ENCODE measurements around the gene PSMB11.

PSMB11 gene

DNA sequence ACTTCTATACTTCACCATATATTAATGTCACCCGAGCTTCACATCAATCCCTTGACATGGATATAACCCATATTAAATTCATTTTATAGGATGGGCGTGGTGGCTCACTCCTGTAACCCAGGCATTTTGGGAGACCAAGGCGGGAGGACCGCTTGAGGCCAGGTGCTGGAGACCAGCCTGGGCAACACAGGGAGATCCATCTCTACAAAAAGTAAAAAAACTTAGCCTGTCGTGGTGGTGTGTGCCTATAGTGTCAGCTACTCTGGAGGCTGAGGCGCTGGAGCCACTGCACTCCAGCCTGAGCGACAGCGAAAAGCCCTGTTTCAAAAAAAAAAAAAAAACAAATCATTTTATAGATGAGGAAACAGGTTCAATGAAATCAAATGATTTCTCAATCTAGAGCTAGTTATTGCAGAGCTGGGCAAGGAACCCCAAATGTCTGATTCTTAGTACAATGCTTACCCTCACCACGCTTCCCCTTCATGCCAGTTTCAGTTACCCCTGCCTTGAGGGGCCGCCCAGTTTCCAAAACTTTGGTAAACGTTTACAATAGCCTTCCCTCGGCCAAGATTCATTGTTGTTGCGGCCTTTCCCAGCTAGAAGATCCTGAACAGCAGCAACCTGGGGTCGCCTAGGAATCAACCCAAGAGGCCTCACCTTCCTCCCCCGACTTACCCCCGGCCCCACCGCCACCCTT is 8.1 kb upstream of the PSMB11 start:
- Histone ChIP-seq H3K27me3 (ENCODE audit: insufficient read depth, low read length) (no peaks in the 10 kb centered on the region), H3K36me3 (ENCODE audit: insufficient read depth, low read depth, low read length) (peaks cover 41% of the 10 kb centered on the region), H3K4me1 (ENCODE audit: insufficient read depth, low read length) (peaks cover 5% of the 10 kb centered on the region; the same call in 1 of the 2 replicates), H3K9ac (ENCODE audit: low read depth, low read length) (peak overlapping the region; percentile 99), H3K4me3 (ENCODE audit: low read length) (peak overlapping the region; percentile 80), H3K9me3 (ENCODE audit: insufficient read depth, low read depth, low read length) (no peaks in the 10 kb centered on the region), H3K27ac (ENCODE audit: low read length) (peak overlapping the region; percentile 95)

DNA sequence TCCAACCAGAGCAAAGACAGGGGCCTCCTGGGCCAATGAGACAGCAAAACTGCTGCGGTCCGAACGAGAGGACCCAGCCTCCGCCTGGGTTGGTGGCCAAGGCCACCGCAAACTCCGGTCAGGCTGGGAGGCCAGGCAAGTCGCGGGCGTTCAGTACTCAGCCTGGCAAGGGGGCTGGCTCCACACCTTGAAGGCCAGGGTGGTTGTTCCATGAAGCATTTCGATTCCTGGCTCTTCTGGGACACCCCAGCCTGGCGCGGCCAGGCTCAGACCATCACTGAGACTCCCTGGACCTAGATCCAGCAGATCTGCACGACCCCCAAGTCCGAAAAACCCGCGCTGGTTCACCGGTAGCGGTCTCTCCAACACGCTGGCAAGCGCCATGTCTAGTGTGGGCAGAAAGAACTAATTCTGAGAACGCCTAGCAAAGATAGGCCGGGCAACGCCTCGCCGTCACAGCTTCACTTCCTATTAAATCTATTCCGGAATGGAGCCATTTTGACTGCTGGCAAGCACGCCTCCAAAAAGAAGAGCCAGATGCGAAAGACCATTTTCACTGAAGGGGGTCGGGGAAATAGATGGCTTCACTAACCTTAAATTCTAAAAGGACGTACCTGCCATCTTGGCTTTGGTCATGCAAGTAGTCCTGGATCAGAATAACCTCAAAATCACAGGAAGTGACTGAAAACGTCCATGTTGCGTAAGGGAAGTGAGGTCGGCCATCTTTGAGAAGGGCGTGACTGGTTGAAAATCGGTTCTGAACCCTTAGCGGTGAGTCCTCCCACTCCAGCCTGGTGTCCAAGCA is 7.3 kb upstream of the PSMB11 start, which contains the start of gene PSMB5:
Gene PSMB5, minus strand, starts transcription at position 403 of the 805 bp plus-strand sequence. Its CDS starts 19 bp downstream, at position 384.
- peak within 1 kb of the TSS; percentile 80 for H3K4me3 ChIP-seq (ENCODE audit: low read length)
- no peaks in the 10 kb centered on the region for H3K9me3 ChIP-seq (ENCODE audit: insufficient read depth, low read depth, low read length)
- H3K27me3 ChIP-seq (ENCODE audit: insufficient read depth, low read length), result no peaks in the 10 kb centered on the region
- peaks cover 35% of the 10 kb centered on the region for H3K36me3 ChIP-seq (ENCODE audit: insufficient read depth, low read depth, low read length)
- H3K4me1 ChIP-seq (ENCODE audit: insufficient read depth, low read length), result peaks cover 5% of the 10 kb centered on the region; the same call in 1 of the 2 replicates
- peak within 1 kb of the TSS; percentile 99 for H3K9ac ChIP-seq (ENCODE audit: low read depth, low read length)
- peak within 1 kb of the TSS; percentile 95 for H3K27ac ChIP-seq (ENCODE audit: low read length)

DNA sequence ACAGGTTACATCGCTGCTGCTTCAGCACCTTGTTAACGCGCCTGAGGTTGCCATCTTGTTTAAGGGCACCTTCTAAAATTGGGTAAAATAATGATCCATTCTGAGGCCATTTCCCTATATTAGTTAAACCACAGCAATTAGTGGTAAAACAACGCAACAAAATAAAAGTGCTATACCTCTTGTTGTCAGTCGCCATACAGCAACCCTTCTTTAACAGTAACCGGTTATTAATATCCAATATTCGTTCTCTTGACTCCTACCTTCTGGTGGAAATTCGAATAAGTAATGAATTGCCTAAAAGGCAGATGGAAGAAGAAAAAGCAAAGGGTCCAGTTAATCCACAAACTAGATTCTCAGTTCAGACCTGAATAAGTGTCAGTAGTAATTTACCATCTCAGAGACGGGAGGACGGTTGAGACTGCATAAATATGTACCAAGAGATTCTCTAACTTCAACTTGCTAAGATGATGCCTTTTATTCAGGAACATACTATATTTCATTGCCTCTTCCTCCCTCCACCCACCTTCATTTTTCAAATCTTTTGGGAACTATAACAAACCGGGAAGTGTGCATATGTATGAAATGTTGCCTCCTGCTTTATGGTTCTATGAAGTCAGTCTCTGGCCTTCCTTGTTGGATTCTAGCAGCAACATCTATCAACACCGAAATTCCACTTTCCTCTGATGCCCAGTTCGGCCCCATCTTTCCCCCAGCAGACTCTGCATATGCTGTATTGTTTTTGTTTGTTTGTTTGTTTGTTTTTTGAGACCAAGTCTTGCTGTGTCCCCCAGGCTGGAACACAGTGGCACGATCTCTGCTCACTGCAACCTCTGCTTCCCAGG is 6.5 kb upstream of the PSMB11 start:
- peaks cover 32% of the 10 kb centered on the region for H3K36me3 ChIP-seq (ENCODE audit: insufficient read depth, low read depth, low read length)
- H3K9ac ChIP-seq (ENCODE audit: low read depth, low read length), result peak overlapping the region; percentile 99; the same call in 1 of the 2 replicates

DNA sequence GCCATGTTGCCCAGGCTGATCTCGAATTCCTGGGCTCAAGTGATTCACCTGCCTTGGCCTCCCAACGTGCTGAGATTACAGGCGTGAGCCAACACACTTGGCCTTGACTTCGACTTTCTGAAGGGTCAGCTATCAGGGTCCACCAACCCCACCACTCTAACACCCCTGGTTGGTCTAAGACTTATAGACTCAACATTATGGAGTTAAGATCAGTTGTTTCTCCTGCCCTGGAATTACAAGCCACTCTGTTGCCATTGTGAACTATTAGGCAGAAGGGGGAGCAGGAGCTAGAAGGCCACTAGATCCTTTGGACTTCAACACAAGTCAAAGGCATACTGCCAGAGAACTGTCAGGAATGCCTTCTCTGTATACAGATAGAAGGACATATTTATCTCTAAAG is 1.9 kb upstream of the PSMB11 start:
- H3K9me3 ChIP-seq (ENCODE audit: insufficient read depth, low read depth, low read length), result no peaks in the 10 kb centered on the region
- peaks cover 5% of the 10 kb centered on the region; the same call in 1 of the 2 replicates for H3K4me1 ChIP-seq (ENCODE audit: insufficient read depth, low read length)
- H3K27me3 ChIP-seq (ENCODE audit: insufficient read depth, low read length), result no peaks in the 10 kb centered on the region
- H3K4me3 ChIP-seq (ENCODE audit: low read length), result no peak overlapping the region
- no peaks in the 10 kb centered on the region for H3K36me3 ChIP-seq (ENCODE audit: insufficient read depth, low read depth, low read length)
- no peak overlapping the region for H3K27ac ChIP-seq (ENCODE audit: low read length)
- no peak overlapping the region for H3K9ac ChIP-seq (ENCODE audit: low read depth, low read length)

More for the DNA sequence above, 6.5 kb upstream of the PSMB11 start:
- H3K4me3 ChIP-seq (ENCODE audit: low read length), result peak overlapping the region; percentile 80
- no peaks in the 10 kb centered on the region for H3K27me3 ChIP-seq (ENCODE audit: insufficient read depth, low read length)
- H3K9me3 ChIP-seq (ENCODE audit: insufficient read depth, low read depth, low read length), result no peaks in the 10 kb centered on the region
- H3K27ac ChIP-seq (ENCODE audit: low read length), result peak overlapping the region; percentile 95
- peaks cover 5% of the 10 kb centered on the region; the same call in 1 of the 2 replicates for H3K4me1 ChIP-seq (ENCODE audit: insufficient read depth, low read length)

DNA sequence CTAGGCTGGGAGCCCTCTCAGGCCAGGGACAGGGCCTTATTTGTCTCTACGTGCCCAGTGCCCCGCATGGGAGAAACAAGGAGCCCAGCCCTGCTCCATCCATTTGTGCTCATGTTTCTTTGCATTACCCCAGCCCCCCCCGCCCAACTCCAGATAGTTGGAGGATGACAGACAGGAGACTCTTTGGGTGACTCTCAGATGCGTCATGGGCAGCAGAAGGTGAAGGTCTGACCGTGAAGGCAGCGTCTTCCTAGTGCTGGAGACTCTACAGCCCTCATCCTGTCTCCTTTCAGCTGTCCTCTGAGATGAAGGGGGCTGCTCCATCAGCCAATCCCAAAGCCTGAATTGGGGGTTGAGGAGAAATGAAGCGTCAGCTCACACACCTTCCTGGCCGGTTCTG is 283 bp upstream of the PSMB11 start:
- Histone ChIP-seq H3K27me3 (ENCODE audit: insufficient read depth, low read length) (no peaks in the 10 kb centered on the region), H3K9ac (ENCODE audit: low read depth, low read length) (no peak overlapping the region), H3K9me3 (ENCODE audit: insufficient read depth, low read depth, low read length) (no peaks in the 10 kb centered on the region), H3K4me3 (ENCODE audit: low read length) (no peak overlapping the region), H3K4me1 (ENCODE audit: insufficient read depth, low read length) (no peaks in the 10 kb centered on the region), H3K36me3 (ENCODE audit: insufficient read depth, low read depth, low read length) (no peaks in the 10 kb centered on the region), H3K27ac (ENCODE audit: low read length) (no peak overlapping the region)

DNA sequence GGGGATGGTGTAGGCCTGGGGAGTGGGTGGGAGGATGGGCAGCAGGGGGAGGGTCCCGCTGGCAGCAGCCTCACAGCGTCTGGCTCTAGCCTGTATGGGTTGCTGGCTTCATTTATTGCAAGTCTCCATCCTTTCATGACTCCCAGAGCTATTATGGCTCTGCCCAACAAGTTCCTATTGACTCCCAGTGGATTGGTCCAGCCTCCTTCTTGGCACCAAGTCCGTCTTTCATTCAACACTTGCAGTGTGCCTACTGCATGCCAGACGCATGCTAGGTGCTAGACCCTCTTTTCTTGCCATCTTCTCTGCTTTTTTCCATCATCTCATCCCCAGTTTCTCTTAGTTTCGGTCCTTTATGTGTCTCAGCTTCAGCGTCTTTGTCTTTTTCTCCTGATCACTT is 1.1 kb downstream of the PSMB11 start:
- Histone ChIP-seq H3K27me3 (ENCODE audit: insufficient read depth, low read length) (no peaks in the 10 kb centered on the region), H3K9ac (ENCODE audit: low read depth, low read length) (no peak overlapping the region), H3K4me1 (ENCODE audit: insufficient read depth, low read length) (no peaks in the 10 kb centered on the region)

DNA sequence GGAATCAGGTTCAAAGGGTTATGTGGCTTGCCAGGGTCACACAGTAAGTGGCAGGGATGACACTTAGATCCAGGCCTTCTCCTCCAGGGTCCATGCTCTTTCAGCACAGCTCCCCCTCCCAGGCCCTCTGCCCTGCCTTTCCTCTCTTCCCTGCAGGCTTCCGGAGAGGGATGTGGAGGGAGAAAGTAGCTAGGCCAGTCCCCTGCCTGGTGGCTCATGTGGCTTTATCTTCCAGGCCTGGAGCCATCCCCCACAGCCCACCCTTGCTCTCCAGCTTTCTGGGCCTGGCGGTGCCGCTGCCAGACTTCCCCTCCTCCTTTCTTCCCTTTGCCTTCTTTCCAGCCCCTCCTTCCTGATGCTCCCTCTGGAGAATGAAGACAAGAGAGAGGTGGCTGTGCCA is 1.7 kb downstream of the PSMB11 start:
- no peaks in the 10 kb centered on the region for H3K27me3 ChIP-seq (ENCODE audit: insufficient read depth, low read length)

More for the DNA sequence above, 1.1 kb downstream of the PSMB11 start:
- H3K9me3 ChIP-seq (ENCODE audit: insufficient read depth, low read depth, low read length), result no peaks in the 10 kb centered on the region
- H3K36me3 ChIP-seq (ENCODE audit: insufficient read depth, low read depth, low read length), result no peaks in the 10 kb centered on the region
- H3K4me3 ChIP-seq (ENCODE audit: low read length), result no peak overlapping the region
- H3K27ac ChIP-seq (ENCODE audit: low read length), result no peak overlapping the region

DNA sequence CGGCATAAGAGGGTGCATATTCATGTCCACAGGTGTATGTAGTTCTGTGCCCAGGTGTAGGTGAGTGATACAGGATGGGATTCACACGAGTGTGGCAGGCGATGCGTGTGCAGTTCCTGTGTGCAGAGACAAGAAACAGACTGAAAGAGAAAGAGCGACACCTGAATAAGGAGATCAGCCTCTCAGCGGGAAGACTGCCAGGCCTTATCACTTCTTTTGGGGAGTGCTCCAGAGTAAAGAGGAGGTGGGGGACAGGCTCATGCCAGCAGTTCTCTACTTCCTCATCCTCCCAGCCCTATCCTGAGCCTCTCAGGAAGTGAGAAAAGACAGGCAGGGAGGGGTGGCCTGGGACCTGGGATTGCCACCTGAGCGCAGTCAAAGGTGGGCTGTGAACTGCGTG is 2.8 kb downstream of the PSMB11 start:
- Histone ChIP-seq H3K27ac (ENCODE audit: low read length) (no peak overlapping the region), H3K4me3 (ENCODE audit: low read length) (no peak overlapping the region), H3K27me3 (ENCODE audit: insufficient read depth, low read length) (no peaks in the 10 kb centered on the region), H3K9ac (ENCODE audit: low read depth, low read length) (no peak overlapping the region), H3K9me3 (ENCODE audit: insufficient read depth, low read depth, low read length) (no peaks in the 10 kb centered on the region), H3K4me1 (ENCODE audit: insufficient read depth, low read length) (no peaks in the 10 kb centered on the region), H3K36me3 (ENCODE audit: insufficient read depth, low read depth, low read length) (peaks cover 4% of the 10 kb centered on the region; the same call in 1 of the 2 replicates)

More for the DNA sequence above, 1.7 kb downstream of the PSMB11 start:
- Histone ChIP-seq H3K4me1 (ENCODE audit: insufficient read depth, low read length) (no peaks in the 10 kb centered on the region), H3K4me3 (ENCODE audit: low read length) (no peak overlapping the region), H3K9ac (ENCODE audit: low read depth, low read length) (no peak overlapping the region), H3K27ac (ENCODE audit: low read length) (no peak overlapping the region), H3K9me3 (ENCODE audit: insufficient read depth, low read depth, low read length) (no peaks in the 10 kb centered on the region), H3K36me3 (ENCODE audit: insufficient read depth, low read depth, low read length) (no peaks in the 10 kb centered on the region; the same call in 1 of the 2 replicates)

DNA sequence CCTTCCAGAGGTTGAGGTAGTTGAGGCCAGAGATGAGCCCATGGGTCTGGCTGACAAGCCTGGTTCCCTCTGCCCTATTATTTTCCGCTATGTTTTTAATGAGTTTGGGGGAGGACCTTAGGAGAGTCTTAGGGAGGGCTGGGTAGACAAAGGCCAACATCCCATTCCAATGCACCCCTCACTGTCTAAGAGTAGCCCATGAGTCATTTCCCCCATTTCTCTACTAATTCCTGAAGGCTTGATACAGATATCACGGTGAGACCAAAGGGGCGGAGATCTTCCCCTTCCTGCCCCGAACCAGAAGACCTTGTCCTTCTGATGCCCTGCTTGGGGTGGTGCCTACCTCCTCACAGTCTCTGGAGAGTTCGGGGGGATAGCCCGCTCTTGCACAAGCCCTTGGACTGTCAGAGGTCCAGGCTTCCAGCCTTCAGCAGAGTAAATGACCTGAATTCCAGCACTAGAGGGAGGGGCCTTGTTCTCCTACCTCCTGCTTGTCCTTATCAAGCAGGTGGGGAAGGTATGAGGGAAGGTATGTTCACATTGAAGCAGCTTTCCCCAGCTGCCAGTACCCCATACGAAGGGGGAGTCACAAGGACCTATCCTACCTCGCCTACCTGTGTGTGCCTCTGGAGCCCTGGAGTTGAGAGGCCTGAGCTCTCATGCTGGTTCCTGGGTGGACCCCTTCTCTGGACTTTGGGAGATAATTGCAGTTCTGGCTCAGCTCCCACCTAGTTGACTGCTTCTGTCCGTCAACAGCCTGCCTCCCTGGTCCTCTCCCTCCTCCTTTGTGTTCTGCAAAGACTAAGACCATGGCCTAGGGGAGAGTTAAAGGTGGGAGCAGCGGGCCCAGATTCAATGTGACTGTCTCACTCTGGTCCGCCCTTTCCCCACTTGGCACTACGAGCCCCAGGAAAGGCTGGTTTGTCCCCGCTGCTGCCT is 3.7 kb downstream of the PSMB11 start:
- no peak overlapping the region for H3K9ac ChIP-seq (ENCODE audit: low read depth, low read length)
- no peaks in the 10 kb centered on the region for H3K4me1 ChIP-seq (ENCODE audit: insufficient read depth, low read length)
- no peak overlapping the region for H3K4me3 ChIP-seq (ENCODE audit: low read length)
- no peaks in the 10 kb centered on the region for H3K27me3 ChIP-seq (ENCODE audit: insufficient read depth, low read length)
- peaks cover 12% of the 10 kb centered on the region for H3K36me3 ChIP-seq (ENCODE audit: insufficient read depth, low read depth, low read length)
- H3K9me3 ChIP-seq (ENCODE audit: insufficient read depth, low read depth, low read length), result no peaks in the 10 kb centered on the region
- no peak overlapping the region for H3K27ac ChIP-seq (ENCODE audit: low read length)

DNA sequence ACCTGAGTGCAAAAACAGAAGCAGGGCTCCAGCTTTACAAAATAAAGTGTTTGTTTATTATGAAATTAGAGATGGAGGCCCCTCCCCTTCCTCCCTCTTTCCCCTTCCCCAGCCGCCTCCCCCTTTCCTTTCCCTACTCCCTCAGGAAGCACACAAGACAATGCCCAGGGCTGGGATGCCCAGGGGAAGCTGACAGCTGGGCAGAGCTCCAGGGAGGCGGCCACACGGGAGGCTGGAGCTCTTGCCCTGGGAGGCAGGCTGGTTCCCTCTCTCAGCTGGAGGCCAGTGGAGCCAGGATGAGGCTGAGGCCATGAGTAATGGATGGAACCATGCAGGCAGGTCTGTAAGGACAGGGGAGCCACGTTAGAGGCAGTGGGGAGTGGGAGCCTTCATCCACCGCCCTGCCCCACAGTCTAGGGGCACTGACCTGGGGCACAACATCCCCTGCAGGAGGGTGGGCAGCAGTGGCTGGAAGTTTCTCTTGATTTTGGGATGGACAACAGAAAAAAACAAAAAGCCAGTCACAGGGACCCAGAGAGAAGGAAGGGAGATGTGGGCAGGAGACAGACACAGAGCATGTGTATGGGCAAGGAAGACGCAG is 5.1 kb downstream of the PSMB11 start:
- Histone ChIP-seq H3K9me3 (ENCODE audit: insufficient read depth, low read depth, low read length) (no peaks in the 10 kb centered on the region), H3K9ac (ENCODE audit: low read depth, low read length) (no peak overlapping the region; the same call in 1 of the 2 replicates), H3K4me3 (ENCODE audit: low read length) (no peak overlapping the region), H3K36me3 (ENCODE audit: insufficient read depth, low read depth, low read length) (peaks cover 16% of the 10 kb centered on the region), H3K27me3 (ENCODE audit: insufficient read depth, low read length) (no peaks in the 10 kb centered on the region), H3K4me1 (ENCODE audit: insufficient read depth, low read length) (no peaks in the 10 kb centered on the region), H3K27ac (ENCODE audit: low read length) (no peak overlapping the region)

Data from iPS-20b (cell line).